ENCODE results near the gene SPOCK2. TPM values are rescaled to one million over a fixed set of nuclear protein-coding genes. Genes with fewer than 3 reads are reported as not detected.

Gene SPOCK2
- total RNA-seq, 2 experiments from 2014 or later: 976 to 998 TPM

DNA sequence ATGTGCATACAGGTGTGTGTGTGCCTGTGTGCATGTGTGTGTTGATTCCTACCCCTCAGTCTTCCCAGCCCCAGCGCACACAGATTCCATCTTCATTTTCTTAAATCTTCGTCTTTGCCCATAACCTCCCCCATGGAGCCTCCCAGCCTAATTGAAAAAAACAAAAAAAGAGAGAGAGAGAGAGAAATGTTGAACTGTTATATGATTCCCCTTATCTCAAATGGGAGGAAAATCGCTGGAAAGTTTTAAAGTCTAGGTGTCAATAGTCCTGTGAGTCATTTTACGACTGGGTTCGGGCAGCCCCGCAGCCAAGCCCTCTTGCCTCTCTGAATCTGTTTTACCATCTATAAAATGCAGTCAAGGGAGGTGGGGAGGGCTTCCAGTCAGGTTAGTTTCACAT lies 60.9 kb downstream of the SPOCK2 start:
- H3K4me1 ChIP-seq (ENCODE audit: insufficient read depth, low read length): no peaks in the 10 kb centered on the region
- no peak for DNase-seq
- ChIA-PET POLR2A (no interaction called here), CTCF (no interaction called here)
- H3K4me1 Mint-ChIP-seq (ENCODE audit: low read depth): no peaks in the 10 kb centered on the region
- H3K27ac ChIP-seq (ENCODE audit: low read depth in 1 of 2, low read length in 2 of 2): no peak overlapping the region
- H3K9me3 ChIP-seq (ENCODE audit: control insufficient read depth in 1 of 2, insufficient read depth in 1 of 2, low read length in 2 of 2): no peaks in the 10 kb centered on the region
- H3K9me3 Mint-ChIP-seq: no peaks in the 10 kb centered on the region
- peaks cover 0 to 3% of the 10 kb centered on the region in 2 experiments for H3K27me3 ChIP-seq (ENCODE audit: control insufficient read depth in 1 of 2, insufficient read depth in 2 of 2, low read length in 2 of 2)
- H3K4me3 Mint-ChIP-seq: no peak overlapping the region
- H3K4me3 ChIP-seq (ENCODE audit: low read length): no peak overlapping the region
- H3K36me3 ChIP-seq (ENCODE audit: insufficient read depth, low read length): no peaks in the 10 kb centered on the region
- TF ChIP-seq, protein P1, sequence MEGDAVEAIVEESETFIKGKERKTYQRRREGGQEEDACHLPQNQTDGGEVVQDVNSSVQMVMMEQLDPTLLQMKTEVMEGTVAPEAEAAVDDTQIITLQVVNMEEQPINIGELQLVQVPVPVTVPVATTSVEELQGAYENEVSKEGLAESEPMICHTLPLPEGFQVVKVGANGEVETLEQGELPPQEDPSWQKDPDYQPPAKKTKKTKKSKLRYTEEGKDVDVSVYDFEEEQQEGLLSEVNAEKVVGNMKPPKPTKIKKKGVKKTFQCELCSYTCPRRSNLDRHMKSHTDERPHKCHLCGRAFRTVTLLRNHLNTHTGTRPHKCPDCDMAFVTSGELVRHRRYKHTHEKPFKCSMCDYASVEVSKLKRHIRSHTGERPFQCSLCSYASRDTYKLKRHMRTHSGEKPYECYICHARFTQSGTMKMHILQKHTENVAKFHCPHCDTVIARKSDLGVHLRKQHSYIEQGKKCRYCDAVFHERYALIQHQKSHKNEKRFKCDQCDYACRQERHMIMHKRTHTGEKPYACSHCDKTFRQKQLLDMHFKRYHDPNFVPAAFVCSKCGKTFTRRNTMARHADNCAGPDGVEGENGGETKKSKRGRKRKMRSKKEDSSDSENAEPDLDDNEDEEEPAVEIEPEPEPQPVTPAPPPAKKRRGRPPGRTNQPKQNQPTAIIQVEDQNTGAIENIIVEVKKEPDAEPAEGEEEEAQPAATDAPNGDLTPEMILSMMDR (IDR thresholded peaks at IDR 0.05): no peak
- intact Hi-C loops (cut with DNase I, micrococcal nuclease): no loop called here
- H3K27me3 Mint-ChIP-seq: peaks cover 12% of the 10 kb centered on the region
- no peak for ATAC-seq (ENCODE audit: poor library complexity)
- no peaks in the 10 kb centered on the region for H3K36me3 Mint-ChIP-seq (ENCODE audit: low read depth)
- no peak overlapping the region for H3K27ac Mint-ChIP-seq

DNA sequence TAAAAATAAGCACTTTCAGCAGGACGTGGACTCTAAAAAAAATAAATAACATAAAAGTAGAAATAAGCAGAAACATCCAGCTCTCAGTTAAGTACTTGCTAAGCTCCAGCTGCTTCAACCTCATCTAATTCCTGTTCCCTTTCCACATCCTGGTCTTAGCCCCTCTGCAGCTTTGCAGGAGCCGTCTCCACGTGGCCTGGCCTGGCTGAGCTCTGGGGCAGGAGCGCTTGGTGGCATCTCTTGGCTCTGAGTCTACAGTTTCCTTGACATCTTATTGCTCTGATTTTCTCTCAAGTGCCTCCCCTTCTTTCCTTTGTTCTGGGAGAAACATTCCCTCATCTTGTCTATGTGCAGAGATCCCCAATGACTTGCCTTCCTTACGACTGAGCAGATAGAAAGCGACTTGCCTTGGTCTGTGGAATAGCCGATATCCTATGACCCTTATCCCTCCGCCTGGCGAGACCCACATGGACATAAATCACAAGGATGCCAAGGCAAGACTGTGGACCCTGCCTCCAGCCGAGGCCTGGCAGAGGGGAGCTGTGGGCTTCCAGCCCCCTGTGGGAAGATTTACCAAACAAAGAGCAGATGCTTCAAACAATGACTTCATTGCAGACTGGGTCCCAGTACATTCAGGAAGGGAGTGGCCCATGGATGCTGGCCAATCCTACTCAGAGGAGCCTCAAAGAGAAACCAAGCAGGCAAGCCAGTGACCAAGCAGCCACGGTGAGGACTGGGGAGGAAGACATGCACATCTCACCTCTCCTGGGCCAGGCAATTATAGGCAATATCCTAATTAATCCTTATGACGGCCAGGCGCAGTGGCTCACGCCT lies 61.9 kb downstream of the SPOCK2 start:
- ChIA-PET POLR2A (no interaction called here), CTCF (no interaction called here)
- H3K4me3 Mint-ChIP-seq: no peak overlapping the region
- H3K4me1 ChIP-seq (ENCODE audit: insufficient read depth, low read length): no peaks in the 10 kb centered on the region
- TF ChIP-seq, protein P1 (IDR thresholded peaks at IDR 0.05): no peak
- H3K27me3 ChIP-seq (ENCODE audit: control insufficient read depth in 1 of 2, insufficient read depth in 2 of 2, low read length in 2 of 2): peaks cover 0 to 3% of the 10 kb centered on the region in 2 experiments
- no peak overlapping the region for H3K4me3 ChIP-seq (ENCODE audit: low read length)
- H3K9me3 ChIP-seq (ENCODE audit: control insufficient read depth in 1 of 2, insufficient read depth in 1 of 2, low read length in 2 of 2): no peaks in the 10 kb centered on the region
- DNase-seq: no peak
- H3K27me3 Mint-ChIP-seq: peaks cover 12% of the 10 kb centered on the region
- no peak overlapping the region for H3K27ac Mint-ChIP-seq
- H3K36me3 Mint-ChIP-seq (ENCODE audit: low read depth): no peaks in the 10 kb centered on the region
- intact Hi-C loops (cut with DNase I, micrococcal nuclease): no loop called here
- H3K9me3 Mint-ChIP-seq: no peaks in the 10 kb centered on the region
- H3K27ac ChIP-seq (ENCODE audit: low read depth in 1 of 2, low read length in 2 of 2): no peak overlapping the region
- no peak for ATAC-seq (ENCODE audit: poor library complexity)
- no peaks in the 10 kb centered on the region for H3K4me1 Mint-ChIP-seq (ENCODE audit: low read depth)
- H3K36me3 ChIP-seq (ENCODE audit: insufficient read depth, low read length): no peaks in the 10 kb centered on the region

DNA sequence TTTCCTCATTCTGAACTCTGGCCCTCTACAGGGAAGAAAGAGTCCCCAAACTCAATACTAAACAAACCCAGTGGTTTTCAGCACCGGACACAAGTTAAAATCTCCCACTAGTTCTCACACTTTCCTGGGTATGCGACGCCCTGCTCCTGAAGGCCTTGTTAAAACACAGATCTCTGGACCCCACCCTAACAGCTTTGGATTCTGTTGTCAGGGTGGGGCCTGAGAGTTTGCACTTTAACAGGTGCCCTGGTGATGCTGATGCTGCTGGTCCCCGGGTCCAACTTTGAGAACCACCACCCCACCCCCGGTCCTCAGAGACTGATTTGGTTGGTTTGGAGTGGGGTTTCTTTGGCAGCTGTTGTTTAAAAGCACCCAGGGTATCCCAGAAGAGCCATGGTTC lies 62.5 kb downstream of the SPOCK2 start:
- no peak overlapping the region for H3K27ac ChIP-seq (ENCODE audit: low read depth in 1 of 2, low read length in 2 of 2)
- no peaks in the 10 kb centered on the region for H3K36me3 ChIP-seq (ENCODE audit: insufficient read depth, low read length)
- peaks cover 5% of the 10 kb centered on the region for H3K4me1 ChIP-seq (ENCODE audit: insufficient read depth, low read length)
- intact Hi-C loops (cut with DNase I, micrococcal nuclease): no loop called here
- POLR2A ChIA-PET: no interaction called here
- H3K9me3 Mint-ChIP-seq: no peaks in the 10 kb centered on the region
- ATAC-seq (ENCODE audit: poor library complexity) (no peak), DNase-seq (no peak)
- H3K4me3 ChIP-seq (ENCODE audit: low read length): no peak overlapping the region
- no peak overlapping the region for H3K4me3 Mint-ChIP-seq
- TF ChIP-seq, protein P1 (IDR thresholded peaks at IDR 0.05): no peak
- H3K36me3 Mint-ChIP-seq (ENCODE audit: low read depth): no peaks in the 10 kb centered on the region
- H3K27ac Mint-ChIP-seq: no peak overlapping the region
- H3K27me3 ChIP-seq (ENCODE audit: control insufficient read depth in 1 of 2, insufficient read depth in 2 of 2, low read length in 2 of 2): peaks cover 0 to 3% of the 10 kb centered on the region in 2 experiments
- H3K9me3 ChIP-seq (ENCODE audit: control insufficient read depth in 1 of 2, insufficient read depth in 1 of 2, low read length in 2 of 2): no peaks in the 10 kb centered on the region
- no peaks in the 10 kb centered on the region for H3K4me1 Mint-ChIP-seq (ENCODE audit: low read depth)
- peaks cover 12% of the 10 kb centered on the region for H3K27me3 Mint-ChIP-seq
- CTCF ChIA-PET: no interaction called here

Measured in CD4-positive, alpha-beta T cell (primary cell).